HEK293 (cell line): ENCODE results near the gene TRAPPC2L.

Experiments
- CTCF ChIA-PET: fragments of 350-600 bp; formaldehyde crosslinking; extraction: SDS; loops from one replicate; lab custom pipeline; 2021; ENCODE audit warnings: antibody characterized with exemption; lab: Yijun Ruan, JAX
- POLR2A ChIA-PET: fragments of 300-600 bp; formaldehyde crosslinking; extraction: SDS; loops from one replicate; lab custom pipeline; 2020; ENCODE audit warnings: antibody characterized with exemption, inconsistent platforms; lab: Yijun Ruan, JAX
- H3K27ac ChIP-seq: fragments of 200-500 bp; sonication (Bioruptor generic); 2 replicates; pipeline ENCODE4 v1.5.1; 2014; ENCODE audit warnings: low read depth, low read length, control low read depth, inconsistent platforms; ENCODE audit errors: extremely low read depth
- H3K36me3 ChIP-seq, 2 experiments: fragments of 200-500 bp in 1 of 2; sonication (Bioruptor generic) in 1 of 2; 1 replicate in 1 of 2; 2 replicates in 1 of 2; pipeline ENCODE4 v1.5.1; 2014 to 2017; ENCODE audit warnings: inconsistent platforms in 2 of 2, low read length in 2 of 2; ENCODE audit not compliant: control insufficient read depth in 2 of 2, insufficient read depth in 1 of 2
- H3K4me1 ChIP-seq: fragments of 200-500 bp; sonication (Bioruptor generic); 2 replicates; pipeline ENCODE4 v1.5.1; 2014; ENCODE audit warnings: mild to moderate bottlenecking, low read length, inconsistent platforms; ENCODE audit not compliant: control insufficient read depth, insufficient read depth
- H3K4me3 ChIP-seq: 2 replicates; pipeline ENCODE4 v1.5.1; 2011; ENCODE audit warnings: low read depth, mild to moderate bottlenecking, control low read depth, low read length, moderate library complexity
- H3K9me3 ChIP-seq: fragments of 200-500 bp; sonication (Bioruptor generic); 2 replicates; pipeline ENCODE4 v1.5.1; 2014; ENCODE audit warnings: low read depth, low read length, inconsistent platforms; ENCODE audit not compliant: control insufficient read depth, insufficient read depth
- SALL2 ChIP-seq: fragments of 450-650 bp; formaldehyde crosslinking; IDR thresholded peaks from 2 replicates; pipeline ENCODE4 v1.5.0; 2017; ENCODE audit warnings: missing biosample characterization, mild to moderate bottlenecking, missing genetic modification characterization, borderline replicate concordance
- TCF7L2 ChIP-seq: IDR thresholded peaks from 2 replicates; pipeline ENCODE4 v1.6.1; 2011; ENCODE audit warnings: low read depth, mild to moderate bottlenecking, inconsistent platforms, low read length, moderate library complexity, borderline replicate concordance
- WT1 ChIP-seq: fragments of 450-650 bp; formaldehyde crosslinking; IDR thresholded peaks from 2 replicates; pipeline ENCODE4 v1.5.1; 2016; ENCODE audit warnings: missing biosample characterization, missing genetic modification characterization
- YY2 ChIP-seq: fragments of 450-650 bp; formaldehyde crosslinking; IDR thresholded peaks from 2 replicates; pipeline ENCODE4 v1.5.1; 2016; ENCODE audit warnings: missing biosample characterization, missing genetic modification characterization
- ZNF121 ChIP-seq: fragments of 450-650 bp; formaldehyde crosslinking; IDR thresholded peaks from 2 replicates; pipeline ENCODE4 v1.5.1; 2016; ENCODE audit warnings: missing biosample characterization, missing genetic modification characterization
- ZNF19 ChIP-seq: fragments of 450-650 bp; formaldehyde crosslinking; IDR thresholded peaks from 2 replicates; pipeline ENCODE4; 2016; ENCODE audit warnings: missing biosample characterization, missing genetic modification characterization, low read depth
- ZNF221 ChIP-seq: fragments of 450-650 bp; formaldehyde crosslinking; IDR thresholded peaks from 2 replicates; pipeline ENCODE4 v1.5.1; 2017; ENCODE audit warnings: missing biosample characterization, missing genetic modification characterization, borderline replicate concordance
- ZNF292 ChIP-seq: fragments of 450-650 bp; formaldehyde crosslinking; IDR thresholded peaks from 2 replicates; pipeline ENCODE4 v1.5.1; 2016; ENCODE audit warnings: low read depth, missing biosample characterization, missing genetic modification characterization, borderline replicate concordance
- ZNF560 ChIP-seq: fragments of 450-650 bp; formaldehyde crosslinking; IDR thresholded peaks from 2 replicates; pipeline ENCODE4 v1.5.1; 2017; ENCODE audit warnings: missing biosample characterization, missing genetic modification characterization, borderline replicate concordance
- ZNF654 ChIP-seq: fragments of 450-650 bp; formaldehyde crosslinking; IDR thresholded peaks from 2 replicates; pipeline ENCODE4 v1.5.1; 2016; ENCODE audit warnings: low read depth, missing biosample characterization, missing genetic modification characterization
- ZNF664 ChIP-seq: fragments of 450-650 bp; formaldehyde crosslinking; IDR thresholded peaks from 2 replicates; pipeline ENCODE4 v1.5.1; 2016; ENCODE audit warnings: missing biosample characterization, missing genetic modification characterization
- ZSCAN30 ChIP-seq: fragments of 450-650 bp; IDR thresholded peaks from 2 replicates; pipeline ENCODE4 v1.5.1; 2018; ENCODE audit warnings: missing biosample characterization, mild to moderate bottlenecking, missing genetic modification characterization, moderate library complexity
- TF ChIP-seq, protein P1 (sequence below): fragments of 450-650 bp; formaldehyde crosslinking; IDR thresholded peaks from 2 replicates; pipeline ENCODE4 v1.5.1; 2016; ENCODE audit warnings: missing biosample characterization, missing genetic modification characterization
- TF ChIP-seq, protein P2 (sequence below): fragments of 450-650 bp; formaldehyde crosslinking; IDR thresholded peaks from 2 replicates; pipeline ENCODE4 v1.5.1; 2017; ENCODE audit warnings: missing biosample characterization, missing genetic modification characterization
- TF ChIP-seq, protein P3 (sequence below): fragments of 450-650 bp; formaldehyde crosslinking; IDR thresholded peaks from 2 replicates; pipeline ENCODE4 v1.5.1; 2016; ENCODE audit warnings: missing biosample characterization, missing genetic modification characterization
- TF ChIP-seq, protein P4 (sequence below): fragments of 450-650 bp; formaldehyde crosslinking; conservative IDR thresholded peaks from 2 replicates; pipeline ENCODE4 v1.5.1; 2016; ENCODE audit warnings: low read depth, missing biosample characterization, missing genetic modification characterization
- TF ChIP-seq, protein P5 (sequence below): fragments of 450-650 bp; formaldehyde crosslinking; IDR thresholded peaks from 2 replicates; pipeline ENCODE4 v1.5.1; 2017; ENCODE audit warnings: missing biosample characterization, missing genetic modification characterization

TRAPPC2L gene

DNA sequence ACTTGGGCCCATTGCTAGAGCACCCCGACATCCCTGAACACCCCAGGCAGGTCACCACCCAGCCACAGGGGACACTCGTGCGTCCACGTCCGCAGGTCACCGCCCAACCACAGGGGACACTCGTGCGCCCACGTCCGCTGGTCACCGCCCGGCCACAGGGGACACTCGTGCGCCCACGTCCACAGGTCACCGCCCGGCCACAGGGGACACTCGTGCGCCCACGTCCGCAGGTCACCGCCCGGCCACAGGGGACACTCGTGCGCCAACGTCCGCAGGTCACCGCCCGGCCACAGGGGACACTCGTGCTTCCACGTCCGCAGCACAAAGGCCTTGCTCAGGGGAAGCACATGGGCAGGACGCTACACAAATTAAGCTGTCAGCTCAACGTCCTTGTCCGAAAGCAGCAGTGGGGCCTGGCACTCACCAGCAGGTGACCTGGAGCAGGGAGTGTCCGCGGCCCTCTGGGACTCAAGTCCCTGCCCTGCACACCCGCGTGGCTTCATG is 17.8 kb upstream of the TRAPPC2L start:
- Histone ChIP-seq H3K9me3 (no peaks in the 10 kb centered on the region), H3K4me3 (no peak overlapping the region), H3K27ac (no peak overlapping the region), H3K36me3 (peaks cover 0 to 16% of the 10 kb centered on the region in 2 experiments; a peak in 1 of 3 replicates), H3K4me1 (no peaks in the 10 kb centered on the region)
- ChIA-PET POLR2A (no interaction called here), CTCF (no interaction called here)
- TF ChIP-seq, protein P1, sequence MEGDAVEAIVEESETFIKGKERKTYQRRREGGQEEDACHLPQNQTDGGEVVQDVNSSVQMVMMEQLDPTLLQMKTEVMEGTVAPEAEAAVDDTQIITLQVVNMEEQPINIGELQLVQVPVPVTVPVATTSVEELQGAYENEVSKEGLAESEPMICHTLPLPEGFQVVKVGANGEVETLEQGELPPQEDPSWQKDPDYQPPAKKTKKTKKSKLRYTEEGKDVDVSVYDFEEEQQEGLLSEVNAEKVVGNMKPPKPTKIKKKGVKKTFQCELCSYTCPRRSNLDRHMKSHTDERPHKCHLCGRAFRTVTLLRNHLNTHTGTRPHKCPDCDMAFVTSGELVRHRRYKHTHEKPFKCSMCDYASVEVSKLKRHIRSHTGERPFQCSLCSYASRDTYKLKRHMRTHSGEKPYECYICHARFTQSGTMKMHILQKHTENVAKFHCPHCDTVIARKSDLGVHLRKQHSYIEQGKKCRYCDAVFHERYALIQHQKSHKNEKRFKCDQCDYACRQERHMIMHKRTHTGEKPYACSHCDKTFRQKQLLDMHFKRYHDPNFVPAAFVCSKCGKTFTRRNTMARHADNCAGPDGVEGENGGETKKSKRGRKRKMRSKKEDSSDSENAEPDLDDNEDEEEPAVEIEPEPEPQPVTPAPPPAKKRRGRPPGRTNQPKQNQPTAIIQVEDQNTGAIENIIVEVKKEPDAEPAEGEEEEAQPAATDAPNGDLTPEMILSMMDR = 0 out of 2 replicates have a peak, but pooled peaks have one; percentile 8
- TF ChIP-seq, protein P2, sequence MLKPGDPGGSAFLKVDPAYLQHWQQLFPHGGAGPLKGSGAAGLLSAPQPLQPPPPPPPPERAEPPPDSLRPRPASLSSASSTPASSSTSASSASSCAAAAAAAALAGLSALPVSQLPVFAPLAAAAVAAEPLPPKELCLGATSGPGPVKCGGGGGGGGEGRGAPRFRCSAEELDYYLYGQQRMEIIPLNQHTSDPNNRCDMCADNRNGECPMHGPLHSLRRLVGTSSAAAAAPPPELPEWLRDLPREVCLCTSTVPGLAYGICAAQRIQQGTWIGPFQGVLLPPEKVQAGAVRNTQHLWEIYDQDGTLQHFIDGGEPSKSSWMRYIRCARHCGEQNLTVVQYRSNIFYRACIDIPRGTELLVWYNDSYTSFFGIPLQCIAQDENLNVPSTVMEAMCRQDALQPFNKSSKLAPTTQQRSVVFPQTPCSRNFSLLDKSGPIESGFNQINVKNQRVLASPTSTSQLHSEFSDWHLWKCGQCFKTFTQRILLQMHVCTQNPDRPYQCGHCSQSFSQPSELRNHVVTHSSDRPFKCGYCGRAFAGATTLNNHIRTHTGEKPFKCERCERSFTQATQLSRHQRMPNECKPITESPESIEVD (tag by site-specific recombination) = no peak

DNA sequence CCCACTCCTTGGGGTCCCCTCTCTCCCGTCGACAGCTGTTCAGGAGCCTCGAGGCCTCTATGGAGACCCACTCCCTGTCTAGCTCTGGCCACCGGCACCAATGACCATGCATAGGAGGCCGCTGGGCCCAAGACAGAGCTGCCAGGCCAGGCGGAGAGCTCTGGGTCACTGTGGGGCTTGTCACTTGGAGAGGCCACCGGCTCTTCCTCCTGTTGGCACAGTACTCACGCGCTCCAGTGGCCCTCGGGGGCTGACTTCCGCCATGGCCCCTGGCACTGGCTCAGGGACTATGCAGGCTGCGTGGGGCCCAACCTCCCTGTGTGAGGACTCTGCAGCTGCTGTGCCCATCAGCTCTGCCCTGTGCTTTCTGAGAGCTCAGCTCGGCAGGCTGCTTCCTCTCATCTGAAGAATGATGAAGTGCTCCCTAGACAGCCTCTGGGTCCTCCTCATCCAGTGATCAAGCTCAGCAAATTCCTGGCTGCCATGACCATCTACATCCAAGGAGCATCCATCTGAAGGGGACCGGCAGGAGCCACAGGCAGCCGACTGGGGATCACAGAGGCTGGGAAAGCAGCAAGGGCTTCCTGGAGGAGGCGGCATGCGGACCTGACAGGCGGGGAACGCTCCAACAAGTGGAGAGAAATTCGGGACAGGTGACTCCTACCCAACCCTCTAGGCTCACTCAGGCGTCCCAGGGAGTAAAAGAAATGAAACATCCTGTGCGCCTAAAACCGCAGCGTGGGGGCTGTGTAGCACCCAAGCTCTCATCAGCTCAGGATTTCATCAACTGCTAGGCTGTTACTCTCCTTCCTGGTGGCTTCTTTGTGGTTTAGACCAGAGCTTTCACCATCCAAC is 17.0 kb upstream of the TRAPPC2L start:
- POLR2A ChIA-PET = no interaction called here
- H3K4me3 ChIP-seq = no peak overlapping the region
- peaks cover 0 to 15% of the 10 kb centered on the region in 2 experiments; a peak in 1 of 3 replicates for H3K36me3 ChIP-seq
- no peak overlapping the region for H3K27ac ChIP-seq
- CTCF ChIA-PET = no interaction called here
- no peaks in the 10 kb centered on the region for H3K4me1 ChIP-seq
- TF ChIP-seq, protein P3, sequence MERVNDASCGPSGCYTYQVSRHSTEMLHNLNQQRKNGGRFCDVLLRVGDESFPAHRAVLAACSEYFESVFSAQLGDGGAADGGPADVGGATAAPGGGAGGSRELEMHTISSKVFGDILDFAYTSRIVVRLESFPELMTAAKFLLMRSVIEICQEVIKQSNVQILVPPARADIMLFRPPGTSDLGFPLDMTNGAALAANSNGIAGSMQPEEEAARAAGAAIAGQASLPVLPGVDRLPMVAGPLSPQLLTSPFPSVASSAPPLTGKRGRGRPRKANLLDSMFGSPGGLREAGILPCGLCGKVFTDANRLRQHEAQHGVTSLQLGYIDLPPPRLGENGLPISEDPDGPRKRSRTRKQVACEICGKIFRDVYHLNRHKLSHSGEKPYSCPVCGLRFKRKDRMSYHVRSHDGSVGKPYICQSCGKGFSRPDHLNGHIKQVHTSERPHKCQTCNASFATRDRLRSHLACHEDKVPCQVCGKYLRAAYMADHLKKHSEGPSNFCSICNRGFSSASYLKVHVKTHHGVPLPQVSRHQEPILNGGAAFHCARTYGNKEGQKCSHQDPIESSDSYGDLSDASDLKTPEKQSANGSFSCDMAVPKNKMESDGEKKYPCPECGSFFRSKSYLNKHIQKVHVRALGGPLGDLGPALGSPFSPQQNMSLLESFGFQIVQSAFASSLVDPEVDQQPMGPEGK = no peak
- TF ChIP-seq ZSCAN30 = no peak
- TF ChIP-seq YY2 (tag by site-specific recombination) = no peak
- no peak for TF ChIP-seq ZNF19
- no peak for TF ChIP-seq ZNF560
- TF ChIP-seq, protein P4, sequence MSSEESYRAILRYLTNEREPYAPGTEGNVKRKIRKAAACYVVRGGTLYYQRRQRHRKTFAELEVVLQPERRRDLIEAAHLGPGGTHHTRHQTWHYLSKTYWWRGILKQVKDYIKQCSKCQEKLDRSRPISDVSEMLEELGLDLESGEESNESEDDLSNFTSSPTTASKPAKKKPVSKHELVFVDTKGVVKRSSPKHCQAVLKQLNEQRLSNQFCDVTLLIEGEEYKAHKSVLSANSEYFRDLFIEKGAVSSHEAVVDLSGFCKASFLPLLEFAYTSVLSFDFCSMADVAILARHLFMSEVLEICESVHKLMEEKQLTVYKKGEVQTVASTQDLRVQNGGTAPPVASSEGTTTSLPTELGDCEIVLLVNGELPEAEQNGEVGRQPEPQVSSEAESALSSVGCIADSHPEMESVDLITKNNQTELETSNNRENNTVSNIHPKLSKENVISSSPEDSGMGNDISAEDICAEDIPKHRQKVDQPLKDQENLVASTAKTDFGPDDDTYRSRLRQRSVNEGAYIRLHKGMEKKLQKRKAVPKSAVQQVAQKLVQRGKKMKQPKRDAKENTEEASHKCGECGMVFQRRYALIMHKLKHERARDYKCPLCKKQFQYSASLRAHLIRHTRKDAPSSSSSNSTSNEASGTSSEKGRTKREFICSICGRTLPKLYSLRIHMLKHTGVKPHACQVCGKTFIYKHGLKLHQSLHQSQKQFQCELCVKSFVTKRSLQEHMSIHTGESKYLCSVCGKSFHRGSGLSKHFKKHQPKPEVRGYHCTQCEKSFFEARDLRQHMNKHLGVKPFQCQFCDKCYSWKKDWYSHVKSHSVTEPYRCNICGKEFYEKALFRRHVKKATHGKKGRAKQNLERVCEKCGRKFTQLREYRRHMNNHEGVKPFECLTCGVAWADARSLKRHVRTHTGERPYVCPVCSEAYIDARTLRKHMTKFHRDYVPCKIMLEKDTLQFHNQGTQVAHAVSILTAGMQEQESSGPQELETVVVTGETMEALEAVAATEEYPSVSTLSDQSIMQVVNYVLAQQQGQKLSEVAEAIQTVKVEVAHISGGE = no peak
- no peak for TF ChIP-seq ZNF292 (tag by site-specific recombination)
- TF ChIP-seq ZNF221 (tag by site-specific recombination) = no peak
- no peak for TF ChIP-seq ZNF121 (tag by site-specific recombination)
- no peak for TF ChIP-seq TCF7L2
- TF ChIP-seq, protein P5, sequence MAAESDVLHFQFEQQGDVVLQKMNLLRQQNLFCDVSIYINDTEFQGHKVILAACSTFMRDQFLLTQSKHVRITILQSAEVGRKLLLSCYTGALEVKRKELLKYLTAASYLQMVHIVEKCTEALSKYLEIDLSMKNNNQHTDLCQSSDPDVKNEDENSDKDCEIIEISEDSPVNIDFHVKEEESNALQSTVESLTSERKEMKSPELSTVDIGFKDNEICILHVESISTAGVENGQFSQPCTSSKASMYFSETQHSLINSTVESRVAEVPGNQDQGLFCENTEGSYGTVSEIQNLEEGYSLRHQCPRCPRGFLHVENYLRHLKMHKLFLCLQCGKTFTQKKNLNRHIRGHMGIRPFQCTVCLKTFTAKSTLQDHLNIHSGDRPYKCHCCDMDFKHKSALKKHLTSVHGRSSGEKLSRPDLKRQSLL (tag by site-specific recombination) = no peak
- TF ChIP-seq ZNF654 (tag by site-specific recombination) = no peak
- no peak for TF ChIP-seq SALL2 (tag by site-specific recombination)
- no peak for TF ChIP-seq ZNF664 (tag by site-specific recombination)
- no peak for TF ChIP-seq WT1 (tag by site-specific recombination)
- no peaks in the 10 kb centered on the region for H3K9me3 ChIP-seq
